GM21526 (cell line): ENCODE results near the gene ASXL1.

Source experiments
- ATAC-seq: cut with Tn5 transposase; IDR thresholded peaks from one replicate; pipeline ENCODE4 v1.9.1; 2021; ENCODE audit warnings: moderate library complexity; ENCODE audit not compliant: unreplicated experiment, low FRiP score

The ASXL1 gene

DNA sequence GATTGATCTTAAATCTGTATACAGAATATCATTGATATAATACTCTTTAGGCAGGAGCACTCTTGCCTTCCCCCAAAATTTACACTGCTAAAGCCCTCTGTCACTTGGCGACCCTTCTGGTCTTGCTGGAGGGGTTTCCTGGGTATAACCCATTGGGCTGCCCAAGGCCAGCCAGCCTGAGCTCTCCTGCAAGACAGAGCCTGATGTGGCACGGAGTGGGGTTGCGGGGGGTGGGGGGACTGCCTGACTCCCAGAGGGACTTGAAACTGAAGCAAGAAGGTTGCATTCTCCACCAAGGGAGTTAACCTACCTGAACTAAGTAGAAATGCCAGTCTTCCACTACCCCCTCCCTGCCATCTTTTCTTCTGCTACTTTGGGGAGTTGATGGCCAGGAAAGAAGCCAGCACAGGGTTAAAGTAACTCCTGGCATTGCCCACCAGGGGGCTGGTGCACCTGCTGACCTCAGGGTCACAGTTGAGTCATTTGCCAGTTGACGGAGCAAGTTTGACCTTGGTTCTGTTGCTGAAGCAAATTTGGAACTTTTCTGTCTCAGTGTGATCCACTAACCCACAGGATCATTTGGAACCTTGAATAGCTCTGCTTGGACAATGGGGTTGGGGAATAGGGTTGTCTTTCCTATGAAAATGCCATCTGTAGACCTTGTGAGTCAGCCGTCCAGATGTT lies 79.4 kb downstream of the ASXL1 start:
- ATAC-seq: no peak

GRCh38 chr20:32438331-32438858 lies 80.3 kb downstream of the ASXL1 start:
- ATAC-seq: no peak

GRCh38 chr20:32439132-32439829 lies 81.2 kb downstream of the ASXL1 start:
- ATAC-seq: no peak

DNA sequence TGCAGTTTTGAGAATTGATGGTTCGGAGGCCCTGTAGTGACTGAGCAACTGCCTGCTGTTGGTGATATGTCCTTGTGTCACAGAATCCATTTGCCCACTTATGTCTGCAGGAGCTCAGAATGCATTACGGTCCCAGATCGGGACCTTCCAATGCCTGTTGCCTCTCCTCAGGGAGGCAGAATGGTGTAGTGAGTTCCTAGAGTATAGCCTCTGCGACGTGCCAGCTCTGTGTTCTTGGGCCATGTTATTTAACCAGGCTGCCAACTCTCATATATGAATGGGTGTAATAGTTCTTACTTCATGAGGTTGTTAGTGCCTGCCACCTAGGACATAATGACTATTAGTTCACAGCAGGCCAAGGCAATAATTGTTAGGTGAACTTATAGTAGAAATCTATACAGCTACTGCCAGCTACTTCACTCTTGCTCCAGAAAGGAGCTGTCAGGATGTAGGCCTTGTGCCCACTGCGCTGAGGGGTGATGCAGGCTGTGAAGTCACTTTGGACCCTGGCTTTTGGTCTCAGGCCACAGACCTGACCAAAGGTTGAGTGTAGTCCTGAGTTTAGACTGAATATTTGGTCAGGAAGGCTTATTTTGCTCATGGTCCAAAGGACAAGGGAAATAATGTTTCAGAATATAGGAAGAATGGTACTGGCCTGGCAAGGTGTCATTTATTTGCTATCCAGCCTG lies 82.1 kb downstream of the ASXL1 start:
- no peak for ATAC-seq

DNA sequence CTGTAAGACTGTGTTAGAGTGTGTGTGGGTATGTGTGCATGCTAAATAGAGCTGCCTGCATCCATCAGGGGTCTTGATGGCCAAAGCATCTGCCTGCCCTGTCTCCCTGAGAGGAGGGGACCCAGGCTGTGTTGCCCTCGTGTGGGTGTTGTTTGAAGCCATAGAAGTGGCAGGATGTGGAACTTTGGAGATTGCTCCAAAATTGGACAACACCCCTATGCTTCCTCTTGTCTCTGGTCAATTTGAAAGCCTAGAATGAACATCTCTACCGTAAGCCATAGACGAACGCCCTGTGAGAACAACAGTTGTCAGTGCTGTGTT lies 82.6 kb downstream of the ASXL1 start:
- ATAC-seq: no peak

DNA sequence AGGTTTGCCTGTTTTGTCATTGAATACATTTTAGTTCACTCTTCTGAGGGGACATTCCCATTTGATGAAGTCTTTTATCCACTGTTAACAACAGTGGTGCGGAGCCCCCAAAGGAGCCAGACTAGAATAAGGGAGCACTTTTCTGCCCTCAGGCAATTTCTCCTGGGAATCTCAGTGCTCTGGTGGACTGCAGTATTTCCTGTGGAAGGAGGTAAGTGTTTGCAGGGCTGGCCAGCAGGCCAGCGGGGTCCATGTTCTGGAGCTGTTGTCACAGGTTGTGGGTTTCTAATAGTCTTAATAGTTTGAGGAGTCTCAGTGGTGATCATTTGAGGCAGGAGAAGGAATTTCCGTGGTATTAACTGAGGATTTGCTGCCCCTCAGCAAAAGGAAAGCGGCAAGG lies 83.5 kb downstream of the ASXL1 start:
- ATAC-seq: no peak

DNA sequence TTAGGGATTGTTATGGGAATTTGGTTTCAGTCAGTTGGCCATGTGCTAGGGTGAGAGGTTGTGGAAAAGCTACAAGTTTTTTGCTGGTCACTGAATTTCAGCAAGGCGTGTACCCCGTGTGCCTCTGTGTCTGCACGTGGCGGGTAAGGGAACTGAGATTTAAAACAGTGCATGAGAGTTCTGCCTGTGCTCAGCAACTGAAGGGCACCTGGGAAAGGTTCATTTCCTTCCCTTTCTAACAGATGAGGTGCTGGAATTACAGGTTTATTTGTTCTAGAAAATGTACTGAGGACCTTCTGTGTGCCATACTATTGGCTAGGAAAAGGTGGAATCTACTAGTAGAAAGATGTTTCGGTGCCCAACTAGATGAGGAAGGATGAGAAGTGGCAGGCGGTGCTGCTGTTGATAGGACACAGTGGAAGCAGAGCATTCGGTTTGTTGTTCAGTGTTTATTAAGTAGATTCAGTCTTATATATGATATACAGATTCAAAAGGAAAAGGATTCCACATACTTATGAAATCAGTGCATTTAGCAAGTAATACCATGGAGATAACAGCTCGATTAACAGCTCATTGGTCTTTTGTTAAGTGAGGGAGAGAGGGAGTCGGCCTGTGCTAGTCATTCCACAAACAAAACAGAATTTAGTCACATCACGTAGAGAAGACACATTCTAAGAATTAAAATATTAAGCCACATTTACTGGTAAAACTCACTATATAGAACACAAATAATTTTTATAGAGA lies 84.7 kb downstream of the ASXL1 start:
- ATAC-seq: no peak

- no peak for ATAC-seq
Observed at GRCh38 chr20:32443386-32443974, 85.3 kb downstream of the ASXL1 start.

DNA sequence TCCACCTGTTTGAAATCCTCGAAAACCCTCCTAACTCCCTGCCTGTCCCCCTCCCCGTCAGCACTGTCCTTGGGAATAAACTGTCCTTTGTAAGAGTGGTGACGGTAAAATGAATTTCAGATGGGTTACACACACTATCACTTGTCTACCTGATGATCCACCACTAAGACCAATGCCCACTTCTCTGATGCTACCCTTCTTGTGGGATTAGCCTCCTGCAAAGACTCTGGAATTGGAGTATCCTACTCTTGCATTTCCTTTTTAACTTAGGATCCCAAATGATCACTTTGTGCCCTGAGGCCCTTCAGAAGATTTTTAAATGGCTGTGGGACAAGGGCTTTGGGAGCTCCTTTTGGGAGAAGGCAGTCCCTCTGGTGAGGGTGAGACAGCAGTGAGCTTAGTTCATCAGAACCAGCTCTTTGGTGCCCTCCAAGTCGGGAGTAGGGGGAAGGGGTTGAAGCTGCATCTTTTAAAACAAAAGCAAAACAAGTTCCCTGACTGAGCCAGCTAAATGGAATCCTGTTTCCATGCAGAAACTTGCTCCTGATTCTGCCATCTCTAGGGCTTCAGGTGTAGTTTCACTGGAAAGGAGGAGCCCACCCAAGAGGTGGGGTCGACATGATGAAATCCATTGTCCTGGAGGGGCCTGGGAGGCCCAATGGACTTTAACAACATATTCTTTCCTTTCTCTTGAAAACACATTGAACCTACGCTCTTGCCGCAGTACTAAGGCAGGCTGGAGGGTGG lies 86.5 kb downstream of the ASXL1 start:
- no peak for ATAC-seq

GRCh38 chr20:32445539-32446273 lies 87.6 kb downstream of the ASXL1 start:
- no peak for ATAC-seq

GRCh38 chr20:32446301-32447100 lies 88.4 kb downstream of the ASXL1 start:
- ATAC-seq: no peak

GRCh38 chr20:32447136-32448027 lies 89.3 kb downstream of the ASXL1 start:
- ATAC-seq: no peak

GRCh38 chr20:32448306-32449056 lies 90.3 kb downstream of the ASXL1 start:
- no peak for ATAC-seq

GRCh38 chr20:32449057-32449889 lies 91.1 kb downstream of the ASXL1 start:
- ATAC-seq: no peak

DNA sequence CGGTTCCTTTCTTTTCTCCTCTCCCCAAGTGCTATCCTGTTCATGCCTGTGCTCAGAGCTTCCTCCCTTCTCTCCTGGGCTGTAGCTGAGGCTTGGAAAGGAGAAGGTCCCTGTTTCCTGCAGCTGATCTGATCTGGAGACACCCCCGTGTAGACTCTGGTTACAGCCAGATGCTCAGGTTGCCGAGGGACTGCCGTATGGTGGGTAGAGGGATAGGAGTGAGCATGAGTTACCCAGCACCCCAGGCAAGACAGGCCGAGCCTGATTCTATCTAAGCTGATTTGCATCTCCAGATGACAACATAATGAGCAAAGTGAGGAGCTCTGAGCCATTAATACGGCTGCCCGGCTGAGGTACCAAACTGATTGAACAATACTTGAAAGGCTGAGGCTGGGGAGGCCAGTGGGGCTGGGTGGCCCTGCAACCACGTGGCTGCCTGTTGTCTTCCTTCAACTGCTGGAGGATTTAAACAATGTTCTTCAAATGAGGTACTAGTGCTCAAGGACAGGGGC lies 91.8 kb downstream of the ASXL1 start:
- no peak for ATAC-seq
